HG02678 (cell line): ENCODE data around the gene C16orf95.

Experiments used
- ATAC-seq: cut with Tn5 transposase; IDR thresholded peaks from one replicate; pipeline ENCODE4 v1.9.1; 2021; ENCODE audit warnings: mild to moderate bottlenecking, moderate library complexity; ENCODE audit not compliant: unreplicated experiment

The C16orf95 gene

GRCh38 chr16:87295661-87296531, 21.3 kb downstream of the C16orf95 start:
- no peak for ATAC-seq

- ATAC-seq = no peak
Observed at GRCh38 chr16:87295259-87295658, 21.9 kb downstream of the C16orf95 start.

GRCh38 chr16:87293990-87294389, 23.2 kb downstream of the C16orf95 start:
- ATAC-seq = no peak

- ATAC-seq = no peak
Observed at GRCh38 chr16:87291944-87292343, 25.2 kb downstream of the C16orf95 start.

- ATAC-seq = no peak
Observed at GRCh38 chr16:87288753-87289362, 28.3 kb downstream of the C16orf95 start.

- no peak for ATAC-seq
Observed at GRCh38 chr16:87286839-87287626, 30.2 kb downstream of the C16orf95 start.

- no peak for ATAC-seq
Observed at GRCh38 chr16:87284183-87284582, 33.0 kb downstream of the C16orf95 start.

GRCh38 chr16:87279094-87279658, 38.0 kb downstream of the C16orf95 start:
- ATAC-seq = no peak

GRCh38 chr16:87278191-87279093, 38.8 kb downstream of the C16orf95 start:
- no peak for ATAC-seq

GRCh38 chr16:87276924-87277323, 40.3 kb downstream of the C16orf95 start:
- ATAC-seq = no peak

GRCh38 chr16:87276091-87276701, 41.0 kb downstream of the C16orf95 start:
- ATAC-seq = no peak

- ATAC-seq = no peak
Observed at GRCh38 chr16:87274794-87275193, 42.4 kb downstream of the C16orf95 start.

- ATAC-seq = no peak
Observed at GRCh38 chr16:87273471-87274030, 43.6 kb downstream of the C16orf95 start.

- ATAC-seq = no peak
Observed at GRCh38 chr16:87271256-87271655, 45.9 kb downstream of the C16orf95 start.

- no peak for ATAC-seq
Observed at GRCh38 chr16:87267566-87267965, 49.6 kb downstream of the C16orf95 start.

- ATAC-seq = no peak
Observed at GRCh38 chr16:87266846-87267245, 50.3 kb downstream of the C16orf95 start.

GRCh38 chr16:87265261-87265660, 51.9 kb downstream of the C16orf95 start:
- no peak for ATAC-seq

- no peak for ATAC-seq
Observed at GRCh38 chr16:87264634-87265033, 52.6 kb downstream of the C16orf95 start.

GRCh38 chr16:87263418-87264052, 53.7 kb downstream of the C16orf95 start:
- ATAC-seq = no peak
